Caco-2 (cell line): ENCODE data around the gene TMEM234. TPM values are rescaled to one million over a fixed set of nuclear protein-coding genes. Genes with fewer than 3 reads are reported as not detected.

ENCODE experiments used
- BruUV-seq: library from RNA; stranded (reverse); fragments of 400-500 nt; replicated peaks from 2 replicates; lab custom pipeline; 2021; lab: Mats Ljungman, UMichigan
- CTCF ChIA-PET: fragments of 300-600 bp; sonication (Branson Sonifier 250); formaldehyde crosslinking; loops from one replicate; lab custom pipeline; 2022; ENCODE audit warnings: antibody characterized with exemption; lab: Charles Lee
- POLR2A ChIA-PET: fragments of 300-600 bp; sonication (Branson Sonifier 250); formaldehyde crosslinking; loops from one replicate; lab custom pipeline; 2022; ENCODE audit warnings: antibody characterized with exemption; lab: Charles Lee
- DNase-seq, 2 experiments: peaks; one replicate each; pipeline versions ENCODE4 v3.0.0 to v3.0.0-alpha.2; 2020 to 2022
- H3K27me3 ChIP-seq: replicated peaks from 2 replicates; pipeline ENCODE4 v1.6.0; 2011; ENCODE audit warnings: low read length; ENCODE audit not compliant: control insufficient read depth, insufficient read depth
- H3K36me3 ChIP-seq: 2 replicates; pipeline ENCODE4 v1.5.1; 2011; ENCODE audit warnings: low read length; ENCODE audit not compliant: control insufficient read depth, insufficient read depth
- H3K4me1 ChIP-seq: fragments of 250-450 bp; sonication (Bioruptor Pico); 2 replicates; pipeline ENCODE4 v1.5.1; 2020; ENCODE audit warnings: mild to moderate bottlenecking
- H3K4me3 ChIP-seq: 2 replicates; pipeline ENCODE4 v1.5.1; 2011; ENCODE audit warnings: low read depth, mild to moderate bottlenecking, control low read depth, low read length
- H3K9me3 ChIP-seq: fragments of 250-450 bp; sonication (Bioruptor Pico); 2 replicates; pipeline ENCODE4 v1.5.1; 2020; ENCODE audit warnings: mild to moderate bottlenecking, moderate library complexity
- H3K27ac Mint-ChIP-seq: one replicate; pipeline ENCODE4 v1.8.0; 2022; ENCODE audit warnings: mixed read lengths; ENCODE audit not compliant: unreplicated experiment
- H3K27me3 Mint-ChIP-seq: one replicate; pipeline ENCODE4 v1.8.0; 2022; ENCODE audit warnings: mixed read lengths; ENCODE audit not compliant: insufficient read depth, unreplicated experiment
- H3K36me3 Mint-ChIP-seq: one replicate; pipeline ENCODE4 v1.8.0; 2022; ENCODE audit warnings: mild to moderate bottlenecking, mixed read lengths; ENCODE audit not compliant: insufficient read depth, unreplicated experiment
- H3K4me1 Mint-ChIP-seq: one replicate; pipeline ENCODE4 v1.8.0; 2022; ENCODE audit warnings: low read depth, mixed read lengths; ENCODE audit not compliant: unreplicated experiment
- H3K4me3 Mint-ChIP-seq: one replicate; pipeline ENCODE4 v1.8.0; 2022; ENCODE audit warnings: mild to moderate bottlenecking, moderate library complexity, mixed read lengths; ENCODE audit not compliant: unreplicated experiment
- H3K9me3 Mint-ChIP-seq: one replicate; pipeline ENCODE4 v1.8.0; 2022; ENCODE audit warnings: mixed read lengths; ENCODE audit not compliant: unreplicated experiment
- intact Hi-C: fragments of 100-400 bp; cut with micrococcal nuclease; formaldehyde crosslinking; loops from one replicate; pipeline ENCODE4 v1.10.0; 2022; ENCODE audit not compliant: unreplicated experiment
- total RNA-seq: library from RNA; stranded (reverse); gene quantifications from 2 replicates; pipeline ENCODE4 v1.2.3, GENCODE V29; 2022
- TF ChIP-seq, protein P1 (sequence below), 2 experiments: fragments of 200-600 bp in 1 of 2; IDR thresholded peaks; 1 replicate in 1 of 2; 2 replicates in 1 of 2; pipeline versions ENCODE4 v1.5.1 to v1.8.0; 2011 to 2022; ENCODE audit warnings: antibody characterized with exemption in 1 of 2, control low read depth in 1 of 2, inconsistent platforms in 1 of 2, low read depth in 1 of 2, low read length in 1 of 2, mild to moderate bottlenecking in 1 of 2, moderate library complexity in 1 of 2; ENCODE audit not compliant: insufficient read depth in 1 of 2, severe bottlenecking in 1 of 2, unreplicated experiment in 1 of 2

Gene TMEM234
- total RNA-seq, 1 experiment from 2014 or later: 11.5 TPM

DNA sequence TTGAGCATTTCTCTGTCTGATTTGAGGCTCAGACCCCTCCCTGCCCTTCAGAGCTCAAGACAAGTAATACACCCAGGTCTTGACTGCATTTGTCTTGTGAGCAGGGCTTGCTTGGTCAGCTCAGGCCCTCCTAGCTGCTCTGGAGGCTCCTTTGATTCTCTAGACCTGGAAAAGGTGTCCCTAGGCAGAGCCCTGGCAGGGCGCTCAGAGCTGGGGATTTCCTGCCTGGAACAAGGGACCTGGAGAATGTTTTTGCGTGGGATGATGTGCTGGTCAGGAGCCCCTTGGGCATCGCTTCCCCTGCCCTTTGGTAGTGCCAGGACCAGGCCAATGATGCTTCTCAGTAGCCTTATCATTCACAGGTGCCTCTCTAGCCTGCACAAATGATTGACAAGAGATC lies 26.6 kb downstream of the TMEM234 start:
- H3K4me3 ChIP-seq: no peak overlapping the region
- POLR2A ChIA-PET: interaction anchor here (1.1 kb wide), 1 partner anchor 579 kb away, joined by 3 read pairs; no protein-coding TSS in a partner anchor
- H3K27ac Mint-ChIP-seq: no peak overlapping the region
- intact Hi-C loops: no loop called here
- TF ChIP-seq, protein P1, sequence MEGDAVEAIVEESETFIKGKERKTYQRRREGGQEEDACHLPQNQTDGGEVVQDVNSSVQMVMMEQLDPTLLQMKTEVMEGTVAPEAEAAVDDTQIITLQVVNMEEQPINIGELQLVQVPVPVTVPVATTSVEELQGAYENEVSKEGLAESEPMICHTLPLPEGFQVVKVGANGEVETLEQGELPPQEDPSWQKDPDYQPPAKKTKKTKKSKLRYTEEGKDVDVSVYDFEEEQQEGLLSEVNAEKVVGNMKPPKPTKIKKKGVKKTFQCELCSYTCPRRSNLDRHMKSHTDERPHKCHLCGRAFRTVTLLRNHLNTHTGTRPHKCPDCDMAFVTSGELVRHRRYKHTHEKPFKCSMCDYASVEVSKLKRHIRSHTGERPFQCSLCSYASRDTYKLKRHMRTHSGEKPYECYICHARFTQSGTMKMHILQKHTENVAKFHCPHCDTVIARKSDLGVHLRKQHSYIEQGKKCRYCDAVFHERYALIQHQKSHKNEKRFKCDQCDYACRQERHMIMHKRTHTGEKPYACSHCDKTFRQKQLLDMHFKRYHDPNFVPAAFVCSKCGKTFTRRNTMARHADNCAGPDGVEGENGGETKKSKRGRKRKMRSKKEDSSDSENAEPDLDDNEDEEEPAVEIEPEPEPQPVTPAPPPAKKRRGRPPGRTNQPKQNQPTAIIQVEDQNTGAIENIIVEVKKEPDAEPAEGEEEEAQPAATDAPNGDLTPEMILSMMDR (IDR thresholded peaks at IDR 0.05; ENCODE audit: insufficient read depth in 1 of 2, low read depth in 1 of 2, low read length in 1 of 2, severe bottlenecking in 1 of 2, unreplicated experiment in 1 of 2): no peak
- H3K4me1 Mint-ChIP-seq: no peaks in the 10 kb centered on the region
- H3K4me1 ChIP-seq: no peaks in the 10 kb centered on the region
- no peaks in the 10 kb centered on the region for H3K9me3 Mint-ChIP-seq
- H3K36me3 ChIP-seq: 0 out of 2 replicates have a peak, but pooled peaks cover 1% of the 10 kb centered on the region
- H3K27me3 ChIP-seq: no peaks in the 10 kb centered on the region
- H3K9me3 ChIP-seq: no peaks in the 10 kb centered on the region
- BruUV-seq: no TSS peak
- CTCF ChIA-PET: no interaction called here
- peaks cover 59% of the 10 kb centered on the region for H3K36me3 Mint-ChIP-seq
- H3K27me3 Mint-ChIP-seq: no peaks in the 10 kb centered on the region
- H3K4me3 Mint-ChIP-seq: no peak overlapping the region
- no peak for DNase-seq

DNA sequence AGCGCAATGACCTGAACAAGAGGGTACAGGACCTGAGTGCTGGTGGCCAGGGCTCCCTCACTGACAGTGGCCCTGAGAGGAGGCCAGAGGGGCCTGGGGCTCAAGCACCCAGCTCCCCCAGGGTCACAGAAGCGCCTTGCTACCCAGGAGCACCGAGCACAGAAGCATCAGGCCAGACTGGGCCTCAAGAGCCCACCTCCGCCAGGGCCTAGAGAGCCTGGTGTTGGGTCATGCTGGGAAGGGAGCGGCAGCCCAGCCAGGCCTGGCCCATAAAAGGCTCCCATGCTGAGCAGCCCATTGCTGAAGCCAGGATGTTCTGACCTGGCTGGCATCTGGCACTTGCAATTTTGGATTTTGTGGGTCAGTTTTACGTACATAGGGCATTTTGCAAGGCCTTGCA lies 27.2 kb downstream of the TMEM234 start:
- intact Hi-C loops: no loop called here
- BruUV-seq: no TSS peak
- peaks cover 62% of the 10 kb centered on the region for H3K36me3 Mint-ChIP-seq
- no peak overlapping the region for H3K4me3 Mint-ChIP-seq
- no peaks in the 10 kb centered on the region for H3K9me3 ChIP-seq
- no peak for DNase-seq
- H3K27me3 ChIP-seq: no peaks in the 10 kb centered on the region
- H3K9me3 Mint-ChIP-seq: no peaks in the 10 kb centered on the region
- no peak overlapping the region for H3K4me3 ChIP-seq
- no peaks in the 10 kb centered on the region for H3K4me1 Mint-ChIP-seq
- 0 out of 2 replicates have a peak, but pooled peaks cover 1% of the 10 kb centered on the region for H3K36me3 ChIP-seq
- TF ChIP-seq, protein P1 (IDR thresholded peaks at IDR 0.05; ENCODE audit: insufficient read depth in 1 of 2, low read depth in 1 of 2, low read length in 1 of 2, severe bottlenecking in 1 of 2, unreplicated experiment in 1 of 2): no peak
- H3K4me1 ChIP-seq: no peaks in the 10 kb centered on the region
- ChIA-PET POLR2A (no interaction called here), CTCF (no interaction called here)
- no peak overlapping the region for H3K27ac Mint-ChIP-seq
- no peaks in the 10 kb centered on the region for H3K27me3 Mint-ChIP-seq

DNA sequence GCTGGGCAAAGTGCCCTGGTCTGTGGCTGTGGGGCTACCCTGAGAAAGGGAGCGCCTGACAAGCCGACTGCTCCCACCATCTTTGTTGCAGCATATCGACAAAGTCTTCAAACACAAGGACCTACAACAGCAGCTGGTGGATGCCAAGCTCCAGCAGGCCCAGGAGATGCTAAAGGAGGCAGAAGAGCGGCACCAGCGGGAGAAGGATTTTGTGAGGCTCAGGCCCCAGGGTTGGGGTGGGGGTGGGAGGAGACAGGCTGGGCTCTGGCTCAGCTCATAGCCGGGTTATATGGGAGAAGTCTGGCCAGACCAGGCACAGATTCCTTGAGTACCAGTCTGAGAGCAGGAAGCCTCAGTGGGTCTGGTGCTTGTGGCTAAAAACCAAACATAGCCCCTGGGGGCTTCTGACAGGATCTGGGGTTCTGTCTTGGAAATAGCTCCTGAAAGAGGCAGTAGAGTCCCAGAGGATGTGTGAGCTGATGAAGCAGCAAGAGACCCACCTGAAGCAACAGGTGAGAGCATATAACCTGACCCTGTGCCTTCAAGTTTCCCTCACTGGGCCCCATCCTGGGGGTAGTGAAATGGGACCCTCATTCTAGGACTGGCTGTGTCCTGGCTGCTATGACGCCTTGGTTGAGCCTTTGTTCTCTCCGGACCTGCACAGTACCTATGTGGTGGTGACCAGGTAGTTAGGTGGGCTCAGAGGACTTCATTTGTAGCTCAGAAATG lies 29.8 kb downstream of the TMEM234 start:
- ChIA-PET CTCF (no interaction called here), POLR2A (no interaction called here)
- Mint-ChIP-seq H3K4me3 (no peak overlapping the region), H3K36me3 (peaks cover 70% of the 10 kb centered on the region), H3K27me3 (no peaks in the 10 kb centered on the region), H3K9me3 (no peaks in the 10 kb centered on the region), H3K4me1 (no peaks in the 10 kb centered on the region), H3K27ac (no peak overlapping the region)
- Histone ChIP-seq H3K36me3 (peaks cover 3% of the 10 kb centered on the region), H3K4me1 (no peaks in the 10 kb centered on the region), H3K9me3 (no peaks in the 10 kb centered on the region), H3K4me3 (no peak overlapping the region), H3K27me3 (no peaks in the 10 kb centered on the region)
- BruUV-seq: no TSS peak
- DNase-seq: no peak
- intact Hi-C loops: no loop called here
- TF ChIP-seq, protein P1 (IDR thresholded peaks at IDR 0.05; ENCODE audit: insufficient read depth in 1 of 2, low read depth in 1 of 2, low read length in 1 of 2, severe bottlenecking in 1 of 2, unreplicated experiment in 1 of 2): no peak
